Measurements from ENCODE around the gene TSPAN11.

TSPAN11 gene

DNA sequence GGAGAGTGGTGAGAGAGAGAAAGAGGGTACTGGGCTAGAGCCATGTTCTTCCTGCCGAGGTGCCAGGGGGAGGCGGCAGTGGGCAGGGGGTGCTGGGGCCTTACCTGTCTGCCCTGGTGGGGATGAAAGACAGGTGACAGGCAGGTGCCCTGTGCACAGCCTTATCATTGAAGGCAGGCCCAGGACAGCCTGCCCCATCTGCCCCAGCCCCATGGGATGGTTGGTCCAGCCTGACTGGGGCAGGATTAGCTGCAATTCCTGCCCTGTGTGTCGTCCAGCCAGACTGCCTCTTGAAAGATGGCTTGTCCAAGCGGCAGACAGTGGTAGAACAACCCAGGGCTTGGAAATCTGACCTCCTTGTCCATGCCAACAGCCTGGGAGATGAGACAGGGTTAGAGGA lies 67.2 kb downstream of the TSPAN11 start:
- no peak for TF ChIP-seq FOXP2 (optimal IDR thresholded peaks at IDR 0.05; ENCODE audit: borderline replicate concordance, extremely low read depth, extremely low read length, insufficient read depth)
- TF ChIP-seq TAF1 (IDR thresholded peaks at IDR 0.05; ENCODE audit: borderline replicate concordance, insufficient read depth, low read length), result no peak
- TF ChIP-seq SIN3A (IDR thresholded peaks at IDR 0.05; ENCODE audit: borderline replicate concordance, insufficient read depth, low read length), result no peak
- TF ChIP-seq POLR2AphosphoS5 (IDR thresholded peaks at IDR 0.05; ENCODE audit: low read depth, low read length), result no peak
- TF ChIP-seq, protein P1, sequence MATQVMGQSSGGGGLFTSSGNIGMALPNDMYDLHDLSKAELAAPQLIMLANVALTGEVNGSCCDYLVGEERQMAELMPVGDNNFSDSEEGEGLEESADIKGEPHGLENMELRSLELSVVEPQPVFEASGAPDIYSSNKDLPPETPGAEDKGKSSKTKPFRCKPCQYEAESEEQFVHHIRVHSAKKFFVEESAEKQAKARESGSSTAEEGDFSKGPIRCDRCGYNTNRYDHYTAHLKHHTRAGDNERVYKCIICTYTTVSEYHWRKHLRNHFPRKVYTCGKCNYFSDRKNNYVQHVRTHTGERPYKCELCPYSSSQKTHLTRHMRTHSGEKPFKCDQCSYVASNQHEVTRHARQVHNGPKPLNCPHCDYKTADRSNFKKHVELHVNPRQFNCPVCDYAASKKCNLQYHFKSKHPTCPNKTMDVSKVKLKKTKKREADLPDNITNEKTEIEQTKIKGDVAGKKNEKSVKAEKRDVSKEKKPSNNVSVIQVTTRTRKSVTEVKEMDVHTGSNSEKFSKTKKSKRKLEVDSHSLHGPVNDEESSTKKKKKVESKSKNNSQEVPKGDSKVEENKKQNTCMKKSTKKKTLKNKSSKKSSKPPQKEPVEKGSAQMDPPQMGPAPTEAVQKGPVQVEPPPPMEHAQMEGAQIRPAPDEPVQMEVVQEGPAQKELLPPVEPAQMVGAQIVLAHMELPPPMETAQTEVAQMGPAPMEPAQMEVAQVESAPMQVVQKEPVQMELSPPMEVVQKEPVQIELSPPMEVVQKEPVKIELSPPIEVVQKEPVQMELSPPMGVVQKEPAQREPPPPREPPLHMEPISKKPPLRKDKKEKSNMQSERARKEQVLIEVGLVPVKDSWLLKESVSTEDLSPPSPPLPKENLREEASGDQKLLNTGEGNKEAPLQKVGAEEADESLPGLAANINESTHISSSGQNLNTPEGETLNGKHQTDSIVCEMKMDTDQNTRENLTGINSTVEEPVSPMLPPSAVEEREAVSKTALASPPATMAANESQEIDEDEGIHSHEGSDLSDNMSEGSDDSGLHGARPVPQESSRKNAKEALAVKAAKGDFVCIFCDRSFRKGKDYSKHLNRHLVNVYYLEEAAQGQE (IDR thresholded peaks at IDR 0.05; ENCODE audit: insufficient read depth in 1 of 2, low read depth in 2 of 2, low read length in 2 of 2), result no peak

- TF ChIP-seq TAF1 (IDR thresholded peaks at IDR 0.05; ENCODE audit: borderline replicate concordance, insufficient read depth, low read length), result no peak
- TF ChIP-seq, protein P1 (IDR thresholded peaks at IDR 0.05; ENCODE audit: insufficient read depth in 1 of 2, low read depth in 2 of 2, low read length in 2 of 2), result no peak
- TF ChIP-seq FOXP2 (optimal IDR thresholded peaks at IDR 0.05; ENCODE audit: borderline replicate concordance, extremely low read depth, extremely low read length, insufficient read depth), result no peak
- TF ChIP-seq SIN3A (IDR thresholded peaks at IDR 0.05; ENCODE audit: borderline replicate concordance, insufficient read depth, low read length), result no peak
- TF ChIP-seq POLR2AphosphoS5 (IDR thresholded peaks at IDR 0.05; ENCODE audit: low read depth, low read length), result no peak
Measured at GRCh38 chr12:30994274-30994673, 67.7 kb downstream of the TSPAN11 start.

DNA sequence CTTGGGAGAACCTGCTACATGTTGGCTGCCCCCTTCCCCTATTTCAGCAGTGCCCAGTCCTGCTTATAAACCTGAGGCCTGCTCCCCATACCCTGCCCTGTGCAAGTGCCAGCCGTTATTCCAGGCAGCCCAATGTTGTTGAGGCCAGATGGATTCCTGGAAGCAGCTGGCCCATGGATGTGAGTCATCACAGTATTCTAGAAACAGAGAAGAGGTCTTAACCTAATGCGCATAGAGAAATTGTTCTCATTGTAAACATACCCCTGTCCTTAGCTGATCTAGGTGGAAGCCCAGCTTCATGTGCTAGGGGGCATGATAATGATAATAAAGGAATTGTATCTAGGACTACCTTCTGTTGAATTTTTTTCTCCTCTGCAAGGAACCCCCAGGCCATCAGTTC lies 69.7 kb downstream of the TSPAN11 start:
- TF ChIP-seq TAF1 (IDR thresholded peaks at IDR 0.05; ENCODE audit: borderline replicate concordance, insufficient read depth, low read length) (no peak), POLR2AphosphoS5 (IDR thresholded peaks at IDR 0.05; ENCODE audit: low read depth, low read length) (no peak), FOXP2 (optimal IDR thresholded peaks at IDR 0.05; ENCODE audit: borderline replicate concordance, extremely low read depth, extremely low read length, insufficient read depth) (no peak), SIN3A (IDR thresholded peaks at IDR 0.05; ENCODE audit: borderline replicate concordance, insufficient read depth, low read length) (no peak)
- TF ChIP-seq, protein P1 (IDR thresholded peaks at IDR 0.05; ENCODE audit: insufficient read depth in 1 of 2, low read depth in 2 of 2, low read length in 2 of 2), result no peak

- no peak for TF ChIP-seq SIN3A (IDR thresholded peaks at IDR 0.05; ENCODE audit: borderline replicate concordance, insufficient read depth, low read length)
- TF ChIP-seq TAF1 (IDR thresholded peaks at IDR 0.05; ENCODE audit: borderline replicate concordance, insufficient read depth, low read length), result no peak
- TF ChIP-seq FOXP2 (optimal IDR thresholded peaks at IDR 0.05; ENCODE audit: borderline replicate concordance, extremely low read depth, extremely low read length, insufficient read depth), result no peak
- no peak for TF ChIP-seq POLR2AphosphoS5 (IDR thresholded peaks at IDR 0.05; ENCODE audit: low read depth, low read length)
- TF ChIP-seq, protein P1 (IDR thresholded peaks at IDR 0.05; ENCODE audit: insufficient read depth in 1 of 2, low read depth in 2 of 2, low read length in 2 of 2), result no peak
Measured at GRCh38 chr12:30996752-30997151, 70.2 kb downstream of the TSPAN11 start.
